Activated CD4-positive, CD25-positive, alpha-beta regulatory T cell (primary cell): Measurements from ENCODE around the gene INTS3.
A peak's percentile ranks its signal among the peaks of the same experiment; 100 is the strongest.
"Not testable (repeated sequence)": the region's sequence is repeated elsewhere in the genome, so short reads cannot be mapped to it uniquely, and the experiment has no call there.

Source experiments
- DNase-seq, 4 experiments: peaks; one replicate each; lab custom pipeline; 2025; lab: John Stamatoyannopoulos, UW

The INTS3 gene

DNA sequence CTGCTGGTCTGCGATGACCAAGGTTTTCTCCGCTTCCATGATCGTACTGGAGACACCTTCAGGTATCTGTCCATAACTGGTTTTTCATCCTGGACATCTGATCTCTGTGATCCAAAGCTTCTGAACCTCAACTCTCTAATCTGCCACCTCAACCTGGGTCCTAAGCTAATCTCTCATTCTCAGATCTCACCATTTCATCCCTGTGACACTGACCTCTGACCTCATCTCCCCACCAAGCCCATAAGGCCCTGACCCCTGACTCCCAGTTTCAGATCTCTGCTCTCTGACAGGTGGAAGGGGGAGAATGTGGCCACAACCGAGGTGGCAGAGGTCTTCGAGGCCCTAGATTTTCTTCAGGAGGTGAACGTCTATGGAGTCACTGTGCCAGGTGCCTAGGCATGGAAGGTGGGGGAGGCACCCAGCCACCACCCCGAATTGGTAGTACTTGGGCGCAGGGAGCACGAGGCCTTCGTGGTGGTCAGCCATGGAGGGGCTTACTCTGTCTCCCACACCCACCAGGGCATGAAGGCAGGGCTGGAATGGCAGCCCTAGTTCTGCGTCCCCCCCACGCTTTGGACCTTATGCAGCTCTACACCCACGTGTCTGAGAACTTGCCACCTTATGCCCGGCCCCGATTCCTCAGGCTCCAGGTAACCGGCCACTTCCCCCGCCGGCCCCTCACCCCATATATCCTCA, 51.1 kb downstream of the INTS3 start:
- no peak for DNase-seq

GRCh38 chr1:153779781-153780541, 52.1 kb downstream of the INTS3 start:
- no peak for DNase-seq

GRCh38 chr1:153780551-153780950, 52.7 kb downstream of the INTS3 start:
- DNase-seq, result no peak

- not testable (repeated sequence) for DNase-seq
Measured at GRCh38 chr1:153782648-153783047, 54.8 kb downstream of the INTS3 start.

DNA sequence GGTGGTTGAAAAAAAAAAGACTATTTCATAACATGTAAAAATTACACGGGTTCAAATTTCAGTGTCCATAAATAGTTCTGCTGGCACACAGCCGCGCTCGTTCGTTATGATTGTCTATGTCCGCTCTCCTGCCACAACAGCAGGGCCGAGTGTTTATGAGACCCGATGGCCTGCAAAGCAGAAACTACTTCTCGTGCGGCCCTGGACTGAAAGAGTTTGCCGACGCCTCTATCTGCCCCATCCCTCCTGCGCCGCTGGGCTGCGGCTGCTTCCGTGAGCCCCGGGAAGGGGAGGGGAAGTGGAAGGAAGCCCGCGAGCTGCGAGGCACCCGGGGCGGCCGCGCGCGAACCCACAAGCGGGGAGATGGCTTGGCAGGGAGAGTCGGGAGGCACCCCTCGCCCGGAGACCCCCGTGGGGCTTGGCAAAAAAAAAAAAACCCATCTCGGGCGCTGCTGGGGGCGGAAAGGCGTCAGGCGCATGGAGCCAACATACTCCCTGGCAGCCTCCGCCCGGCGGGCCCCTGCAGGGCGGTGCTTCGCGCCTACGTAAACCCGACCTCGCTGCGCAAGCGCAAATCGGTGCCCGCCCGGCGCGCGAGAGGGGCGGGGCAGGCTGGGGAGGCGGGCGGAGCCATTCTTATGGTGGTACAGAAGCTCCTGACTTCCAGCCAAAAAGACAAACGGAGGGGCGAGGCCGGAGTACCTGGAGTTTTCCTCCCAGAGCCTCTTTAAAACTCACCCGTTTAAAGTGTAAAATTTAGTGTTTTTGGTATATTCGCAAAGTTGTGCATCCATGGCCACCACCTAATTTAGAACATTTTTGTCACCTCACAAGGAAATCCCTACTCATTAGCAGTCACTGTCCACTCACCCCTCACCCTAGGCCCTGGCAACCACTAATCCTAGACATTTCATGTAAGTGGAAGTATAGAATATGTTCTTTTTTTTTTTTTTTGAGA, 55.7 kb downstream of the INTS3 start:
- peak; percentile 81 to 84 (median 82) for DNase-seq

DNA sequence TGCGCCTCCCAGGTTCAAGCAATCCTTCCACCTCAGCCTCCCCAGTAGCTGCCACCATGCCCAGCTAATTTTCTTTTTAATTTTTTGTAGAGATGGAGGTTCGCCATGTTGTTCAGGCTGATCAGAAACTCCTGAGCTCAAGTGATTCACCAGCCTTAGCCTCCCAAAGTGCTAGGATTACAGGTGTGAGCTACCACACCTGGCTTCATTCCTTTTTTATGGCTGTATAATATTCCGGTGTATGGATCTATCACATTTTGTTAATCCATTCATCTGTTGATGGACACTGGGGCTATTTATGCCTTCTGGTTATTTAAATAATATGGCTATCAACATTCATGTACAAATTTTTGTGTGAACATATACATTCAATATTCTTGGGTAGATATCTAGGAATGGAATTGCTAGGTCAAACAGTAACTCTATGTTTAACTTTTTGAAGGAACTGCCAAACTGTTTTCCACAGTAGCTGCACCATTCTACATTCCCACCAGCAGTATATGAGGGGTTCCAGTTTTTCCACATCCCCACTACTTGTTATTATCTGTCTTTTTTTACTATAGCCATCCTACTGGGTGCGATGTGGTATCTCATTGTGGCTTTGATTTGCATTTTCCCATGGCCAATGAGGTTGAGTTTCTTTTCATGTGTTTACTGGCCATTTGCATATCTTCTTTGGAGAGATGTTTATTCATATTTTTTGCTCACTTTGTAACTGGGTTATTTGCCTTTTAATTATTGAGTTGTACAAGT, 58.4 kb downstream of the INTS3 start:
- no peak for DNase-seq

DNA sequence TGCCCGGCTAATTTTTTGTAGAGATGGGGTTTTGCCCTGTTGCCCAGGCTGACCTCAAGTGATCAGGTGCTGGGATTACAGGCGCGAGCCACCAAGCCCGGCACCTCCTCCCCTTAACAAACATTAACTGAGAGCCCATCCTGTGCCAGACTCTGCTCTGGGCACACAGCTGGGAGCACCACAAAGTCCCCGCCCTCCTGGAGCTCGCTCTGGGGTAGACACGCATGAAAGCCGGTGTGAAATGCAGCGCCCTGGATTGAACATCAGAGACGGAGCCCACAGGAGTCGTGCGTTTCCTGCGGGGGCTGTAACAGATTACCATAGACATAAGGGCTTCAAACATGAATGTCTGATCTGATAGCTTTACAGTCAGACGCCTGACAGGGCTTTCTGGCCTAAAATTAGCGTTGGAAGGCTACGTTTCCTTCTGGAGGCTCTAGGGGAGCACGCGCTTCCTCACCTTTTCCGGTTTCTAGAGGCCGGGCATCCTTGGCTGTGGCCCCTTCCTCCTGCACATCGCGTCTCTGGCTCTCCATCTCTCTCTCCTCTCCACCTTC, 61.7 kb downstream of the INTS3 start:
- no peak for DNase-seq

DNA sequence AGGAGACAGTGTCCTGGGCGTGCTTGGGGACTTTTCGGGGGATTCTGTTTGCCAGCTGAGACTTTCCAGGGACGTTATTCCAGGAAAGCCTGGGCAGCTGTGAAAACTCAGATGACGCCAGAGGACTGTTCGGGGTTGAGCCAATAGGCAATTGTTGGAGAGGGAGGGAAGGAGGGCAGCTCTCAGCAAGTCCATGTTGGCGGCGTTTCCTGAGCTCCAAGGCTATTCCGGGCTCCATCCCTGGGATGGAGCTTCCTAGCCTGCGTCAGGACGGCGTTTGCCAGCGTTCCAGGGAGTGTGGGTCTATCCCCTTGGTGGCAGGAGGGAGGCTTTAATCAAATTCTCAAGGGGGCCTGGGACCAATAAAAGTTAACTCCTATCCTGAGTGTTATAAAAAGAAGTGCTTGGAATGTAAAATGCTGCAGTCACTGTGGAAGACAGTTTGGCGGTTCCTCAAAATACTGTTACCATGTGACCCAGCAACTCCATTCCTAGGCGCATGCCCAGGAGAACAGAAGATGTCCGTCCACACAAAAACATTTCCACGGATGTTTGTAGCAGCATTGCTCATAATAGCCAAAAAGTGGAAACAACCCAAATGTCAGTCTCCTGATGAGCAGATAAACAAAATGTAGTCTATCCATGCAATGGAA, 62.6 kb downstream of the INTS3 start:
- no peak for DNase-seq

- no peak for DNase-seq
Measured at GRCh38 chr1:153790966-153791647, 63.3 kb downstream of the INTS3 start.

DNA sequence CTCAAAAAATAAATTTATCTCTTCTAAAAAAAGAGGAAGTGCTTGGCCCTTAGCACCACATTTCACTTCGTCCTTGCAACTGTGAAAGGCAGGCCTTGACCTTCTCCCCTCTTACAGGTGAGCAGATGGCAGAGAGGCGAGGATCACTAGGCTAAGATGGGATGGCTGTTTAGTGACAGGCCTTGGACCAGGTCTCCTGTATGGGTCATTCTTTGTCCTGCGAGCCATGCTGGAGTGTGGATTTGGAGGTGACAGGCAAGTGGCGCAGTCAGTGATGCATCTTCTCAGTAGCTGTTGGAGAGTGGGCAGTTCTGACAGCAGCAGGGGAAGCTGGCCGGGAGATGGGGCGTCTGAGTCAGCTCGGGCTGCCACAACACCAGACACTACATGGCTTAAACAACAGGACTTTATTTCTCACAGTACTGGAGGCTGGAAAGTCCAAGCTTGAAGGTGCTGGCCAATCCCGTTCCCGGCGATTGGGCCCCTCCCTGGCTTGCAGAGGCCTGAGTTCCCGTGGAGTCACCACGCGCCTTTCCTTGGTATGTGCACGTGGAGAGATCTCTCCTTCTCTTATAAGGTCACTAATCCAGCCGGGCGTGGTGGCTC, 63.9 kb downstream of the INTS3 start:
- no peak for DNase-seq

DNA sequence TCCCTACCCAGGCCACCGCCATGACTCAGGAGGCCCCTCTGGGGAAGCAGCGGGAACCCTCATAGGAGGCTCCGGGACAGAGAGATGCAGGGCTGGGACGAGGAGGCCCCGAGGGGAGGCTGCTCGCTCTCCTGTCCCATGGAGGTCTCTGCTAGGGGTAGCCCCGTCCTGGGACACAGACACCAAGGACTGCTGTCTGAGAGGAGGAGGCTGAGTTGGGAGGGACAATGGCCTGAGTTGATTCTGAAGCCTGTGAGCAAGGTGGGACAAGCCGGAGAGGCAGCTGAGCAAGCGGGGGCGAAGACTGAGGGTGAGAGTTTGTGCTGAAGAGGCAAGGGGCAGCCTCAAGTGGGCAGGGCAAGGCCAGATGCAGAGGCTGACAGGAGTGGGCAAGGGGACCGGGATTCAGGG, 64.8 kb downstream of the INTS3 start:
- DNase-seq, result no peak

GRCh38 chr1:153793261-153793972, 65.6 kb downstream of the INTS3 start:
- no peak for DNase-seq

DNA sequence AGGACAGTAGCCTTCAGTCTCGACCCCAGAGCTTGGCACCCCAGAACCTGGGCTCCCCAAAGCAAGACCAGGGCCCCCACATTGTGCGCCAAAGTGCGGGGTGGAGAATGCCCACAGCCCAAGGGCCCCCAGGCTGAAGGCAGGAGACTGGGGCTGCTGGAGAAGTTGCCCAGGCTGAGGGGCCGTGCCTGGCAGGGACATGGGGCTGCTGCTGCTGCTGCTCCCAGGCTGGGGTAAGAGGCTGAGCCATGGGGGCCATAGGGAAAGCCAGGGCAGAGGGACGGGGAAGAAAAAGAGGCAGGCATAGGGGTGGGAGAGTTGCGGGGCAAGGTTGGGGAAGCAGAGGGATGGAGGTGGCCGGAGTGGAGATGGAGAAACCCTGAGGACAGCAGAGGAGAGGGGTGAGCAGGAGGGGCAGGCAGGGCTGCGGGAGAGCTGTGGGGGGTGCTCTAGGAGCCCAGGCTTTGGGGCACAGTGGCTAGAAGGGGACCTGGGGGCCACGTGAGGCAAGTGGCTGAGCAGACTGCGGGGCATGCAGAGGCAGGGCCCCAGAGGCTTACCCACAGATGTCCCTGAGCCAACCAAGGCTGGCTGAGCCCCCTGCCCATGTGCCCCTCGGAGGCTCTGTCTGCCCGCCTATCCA, 66.2 kb downstream of the INTS3 start:
- no peak for DNase-seq

DNA sequence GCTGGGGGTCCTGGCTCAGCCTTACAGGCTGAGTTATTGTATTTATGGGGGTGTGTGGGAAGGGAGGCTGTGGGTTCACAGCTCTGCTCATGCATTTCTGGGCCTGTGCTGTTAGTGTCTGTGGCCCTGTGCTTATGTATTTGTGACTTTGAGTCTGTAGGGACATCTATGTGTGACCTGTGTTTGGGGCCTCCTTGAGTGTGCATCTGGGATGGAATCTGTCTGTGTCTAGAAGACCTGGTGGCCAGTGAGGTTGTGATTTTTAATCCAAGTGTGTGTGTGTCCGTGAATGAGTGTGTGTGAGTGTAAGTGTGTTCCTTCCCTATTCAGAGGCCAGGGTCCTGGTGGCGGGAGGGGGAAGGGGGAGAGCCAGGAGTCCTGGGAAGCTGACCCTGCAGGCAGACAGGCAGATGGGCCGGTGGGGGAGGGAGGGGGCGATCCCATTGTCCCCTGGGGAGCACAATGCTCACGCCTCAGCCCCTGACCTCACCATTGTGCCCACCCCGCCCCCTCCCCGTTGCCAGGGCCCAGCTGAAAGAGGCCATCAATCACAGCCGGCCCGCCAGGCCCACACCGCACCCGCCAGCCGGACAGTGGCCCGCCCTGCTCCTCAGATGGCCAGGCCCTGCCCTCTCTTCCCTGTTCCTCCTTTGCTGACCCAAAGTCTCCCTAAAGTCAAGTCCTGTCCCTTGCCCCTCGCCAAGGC, 66.9 kb downstream of the INTS3 start:
- no peak for DNase-seq

GRCh38 chr1:153795330-153795837, 67.5 kb downstream of the INTS3 start:
- DNase-seq, result no peak

DNA sequence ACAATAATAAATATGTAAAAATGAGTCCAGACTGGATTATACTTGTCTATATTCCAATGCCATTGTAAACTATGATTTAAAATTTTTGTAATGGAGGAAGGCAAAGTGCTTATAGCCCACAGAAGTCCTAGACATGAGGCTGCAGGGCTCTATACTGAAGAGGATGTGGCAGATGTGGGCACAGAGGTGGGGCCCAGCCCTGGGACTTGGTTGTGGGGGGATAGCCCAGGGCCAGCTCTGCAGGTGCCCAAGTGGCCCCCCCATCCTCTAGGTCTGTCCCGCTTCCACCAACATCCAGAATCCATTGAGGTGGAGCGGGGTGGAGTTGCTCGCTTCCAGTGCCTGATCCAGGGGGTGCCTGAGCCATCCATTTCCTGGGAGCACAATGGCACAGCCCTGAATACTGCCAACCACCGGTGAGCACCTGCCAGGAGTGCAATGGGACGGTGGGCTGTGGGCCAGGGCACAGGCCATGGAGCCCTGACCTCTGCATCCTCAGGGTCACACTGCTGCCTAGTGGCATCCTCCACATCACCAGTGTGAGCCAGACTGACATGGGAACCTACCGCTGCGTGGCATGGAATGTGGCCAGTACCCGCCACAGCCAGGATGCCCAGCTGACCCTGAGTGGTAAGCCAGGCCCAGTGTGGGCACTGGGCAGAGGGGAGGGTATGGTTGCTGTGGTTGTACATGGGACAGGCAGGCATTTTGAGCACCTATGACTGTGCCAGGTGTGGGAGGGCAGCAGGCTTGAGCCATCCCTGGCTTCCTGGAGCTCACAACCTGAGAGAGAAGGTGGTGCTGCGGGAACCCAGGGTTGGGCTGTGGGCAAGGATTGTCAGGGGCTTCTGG, 68.3 kb downstream of the INTS3 start:
- no peak for DNase-seq
